Measurements from ENCODE around the gene BANK1.

The BANK1 gene

DNA sequence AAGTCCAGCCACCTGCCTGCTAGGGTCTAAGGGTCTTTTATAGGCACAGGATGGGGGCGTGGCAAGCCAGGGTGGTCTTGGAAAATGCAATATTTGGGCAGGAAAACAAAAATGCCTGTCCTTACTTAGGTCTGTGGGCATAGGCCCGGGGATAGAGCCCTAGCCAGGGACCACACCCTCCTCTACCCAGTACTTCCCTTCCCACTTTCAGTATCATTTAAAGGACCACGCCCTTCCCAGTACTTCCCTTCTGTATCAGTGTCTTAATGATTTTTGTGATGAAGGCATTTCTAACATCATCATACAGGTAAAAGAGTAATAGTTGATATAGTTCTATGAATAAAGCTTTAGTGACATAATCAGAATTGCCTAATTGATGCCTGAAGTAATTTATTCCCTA is 11.4 kb downstream of the BANK1 start:
- no peak for DNase-seq (ENCODE audit: low read depth, low spot score)
- no peak overlapping the region for H3K4me3 ChIP-seq (ENCODE audit: low read length)

DNA sequence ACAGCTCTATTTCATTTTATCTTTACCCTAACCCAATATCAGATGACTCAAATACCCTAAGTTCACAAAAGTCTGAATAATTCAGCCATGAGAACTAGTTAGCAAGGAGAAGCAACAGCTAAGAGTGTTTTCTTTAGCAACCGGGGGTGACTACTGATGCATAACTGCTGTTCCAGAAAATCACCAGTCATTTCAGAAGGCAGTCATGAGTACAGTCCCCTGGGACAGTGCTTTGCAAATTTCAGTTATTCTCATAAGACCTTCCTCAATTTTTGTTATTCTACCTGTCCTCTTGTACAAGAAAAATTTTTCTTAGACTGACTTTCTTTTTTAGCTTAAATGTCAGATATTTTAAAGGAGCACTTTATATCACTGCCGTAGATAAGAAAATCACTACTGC is 16.4 kb downstream of the BANK1 start:
- H3K4me3 ChIP-seq (ENCODE audit: low read length), result no peak overlapping the region
- DNase-seq (ENCODE audit: low read depth, low spot score), result no peak

DNA sequence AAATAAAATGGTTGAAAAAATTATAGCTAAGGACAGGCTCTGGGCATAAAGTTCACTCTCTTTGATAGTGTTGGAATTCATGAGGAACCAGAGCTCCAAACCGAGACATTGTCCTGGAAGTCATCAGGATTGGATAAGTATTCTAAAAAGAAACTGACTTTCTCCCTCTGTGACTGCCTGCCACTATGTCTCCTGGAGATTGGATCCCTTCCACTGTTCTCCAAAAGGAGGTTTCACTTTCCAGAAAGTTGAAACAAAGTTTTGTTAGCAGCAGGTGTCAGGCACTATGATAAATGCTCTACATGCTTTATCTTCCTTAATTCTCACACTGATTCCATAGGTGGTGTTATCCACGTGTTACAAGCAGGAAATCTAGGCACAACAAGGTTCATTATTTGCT is 16.8 kb downstream of the BANK1 start:
- H3K4me3 ChIP-seq (ENCODE audit: low read length), result no peak overlapping the region

DNA sequence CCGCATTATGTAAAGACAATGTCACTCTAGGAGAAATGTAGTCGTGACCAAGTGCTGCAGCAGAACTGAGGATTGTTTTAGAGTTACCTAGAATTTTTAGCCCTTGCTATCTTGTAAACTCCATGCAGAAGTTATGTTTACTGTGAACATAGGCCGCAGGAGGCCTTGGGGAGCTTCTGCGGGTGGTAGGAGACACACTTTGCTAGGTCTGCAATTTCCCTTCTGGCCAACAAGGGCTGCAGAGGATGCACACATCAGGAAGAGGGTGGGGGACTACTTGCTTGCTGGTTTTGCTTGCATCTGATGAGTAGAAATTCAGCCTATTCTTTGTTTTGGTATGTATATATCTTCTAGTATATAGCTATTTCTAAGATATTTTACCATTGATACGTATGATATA is 23.1 kb downstream of the BANK1 start:
- no peak for DNase-seq (ENCODE audit: low read depth, low spot score)

More for the DNA sequence above, 16.8 kb downstream of the BANK1 start:
- no peak for DNase-seq (ENCODE audit: low read depth, low spot score)

DNA sequence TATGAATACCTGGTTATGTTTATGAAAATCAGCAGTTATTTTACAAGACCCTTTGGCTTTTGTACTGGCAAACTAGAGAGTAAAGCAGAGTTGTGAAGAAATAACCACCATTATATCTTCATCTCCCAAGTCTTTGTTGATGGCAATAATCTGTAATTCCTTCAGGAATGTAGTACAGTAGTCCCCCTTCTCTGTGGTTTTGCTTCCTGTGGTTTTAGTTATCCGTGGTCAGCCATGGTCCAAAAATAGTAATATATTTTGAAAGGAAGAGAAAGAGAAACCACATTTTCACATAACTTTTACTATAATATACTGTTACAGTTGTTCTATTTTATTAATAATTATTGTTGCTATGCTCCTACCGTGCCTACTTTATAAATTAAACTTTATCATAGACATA is 27.8 kb downstream of the BANK1 start:
- H3K4me3 ChIP-seq (ENCODE audit: low read length), result no peak overlapping the region
- no peak for DNase-seq (ENCODE audit: low read depth, low spot score)

More for the DNA sequence above, 23.1 kb downstream of the BANK1 start:
- no peak overlapping the region for H3K4me3 ChIP-seq (ENCODE audit: low read length)

DNA sequence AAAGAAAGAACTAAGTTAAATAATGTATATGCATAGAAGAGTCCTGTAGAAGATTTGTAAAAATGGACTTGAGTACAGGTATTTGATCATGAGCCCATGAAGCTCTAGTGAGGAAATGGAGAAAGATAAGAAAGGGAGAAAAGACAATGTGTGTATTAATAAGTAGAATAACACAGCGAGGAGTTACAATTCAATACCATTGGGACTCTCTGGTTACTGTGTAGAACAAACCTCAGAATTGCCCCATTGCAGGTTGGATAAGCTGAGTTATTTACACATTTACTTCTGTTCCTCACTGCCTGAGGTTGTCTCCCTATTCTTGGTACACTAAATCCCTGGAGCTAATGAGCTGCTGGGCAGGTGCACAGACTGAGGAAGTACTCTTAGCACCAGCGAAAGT is 33.3 kb downstream of the BANK1 start:
- no peak overlapping the region for H3K4me3 ChIP-seq (ENCODE audit: low read length)
- no peak for DNase-seq (ENCODE audit: low read depth, low spot score)

DNA sequence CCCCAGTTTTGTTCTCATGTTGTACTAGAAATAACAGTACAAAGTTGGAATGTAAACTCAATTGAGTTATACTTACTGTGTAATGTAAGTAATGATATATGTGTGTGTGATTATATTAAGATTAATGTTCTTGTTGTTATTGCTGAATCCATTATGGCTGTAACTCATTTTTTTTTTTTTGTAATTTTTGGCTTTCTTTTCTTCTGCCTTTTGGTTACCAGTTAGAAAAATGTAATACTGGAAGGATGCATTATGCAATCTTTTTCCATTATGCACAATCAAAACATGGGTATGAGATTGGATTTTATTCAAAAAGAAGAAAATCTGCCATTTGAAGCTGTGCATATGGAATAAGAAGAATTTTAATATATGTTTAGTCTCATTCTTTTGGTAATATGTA is 34.0 kb downstream of the BANK1 start:
- no peak for DNase-seq (ENCODE audit: low read depth, low spot score)
- H3K4me3 ChIP-seq (ENCODE audit: low read length), result no peak overlapping the region

DNA sequence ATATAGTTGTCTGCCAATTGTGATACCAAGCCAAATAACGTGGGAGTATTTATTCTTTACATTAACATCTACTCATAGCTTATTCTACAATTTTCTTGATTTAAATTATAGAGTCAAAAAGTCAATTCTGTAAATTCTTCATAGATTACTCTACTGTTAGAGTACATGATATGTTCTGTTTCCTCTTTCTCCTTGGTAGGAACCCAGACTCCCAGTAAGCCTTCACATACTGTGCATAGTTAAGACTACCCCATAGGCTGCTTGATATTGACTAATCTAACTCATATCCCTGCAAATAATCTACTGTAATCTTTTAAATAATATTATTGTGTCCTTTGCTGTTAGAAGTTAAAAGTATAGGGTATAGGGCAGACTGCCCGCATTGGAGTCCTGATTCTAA is 35.4 kb downstream of the BANK1 start:
- H3K4me3 ChIP-seq (ENCODE audit: low read length), result no peak overlapping the region
- no peak for DNase-seq (ENCODE audit: low read depth, low spot score)

DNA sequence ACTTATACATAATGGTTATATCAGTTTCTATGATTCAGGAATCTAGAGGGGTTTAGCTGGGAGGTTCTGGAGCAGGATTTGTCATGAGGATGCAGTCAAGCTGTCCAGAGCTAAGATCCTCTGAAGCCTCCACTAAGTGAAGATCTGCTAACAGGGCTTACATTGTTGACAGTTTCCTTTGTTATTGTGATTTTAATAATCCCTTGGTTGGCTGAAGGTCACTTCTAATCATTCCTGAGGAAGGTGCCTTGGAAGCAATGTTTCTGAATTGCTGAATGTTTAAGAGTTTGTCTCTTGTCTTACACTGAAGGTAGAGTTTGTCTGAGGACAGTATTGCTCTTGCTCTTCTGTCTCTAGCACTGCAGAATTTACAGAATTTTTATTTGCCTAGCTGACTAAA is 41.3 kb downstream of the BANK1 start:
- no peak for DNase-seq (ENCODE audit: low read depth, low spot score)
- no peak overlapping the region for H3K4me3 ChIP-seq (ENCODE audit: low read length)

DNA sequence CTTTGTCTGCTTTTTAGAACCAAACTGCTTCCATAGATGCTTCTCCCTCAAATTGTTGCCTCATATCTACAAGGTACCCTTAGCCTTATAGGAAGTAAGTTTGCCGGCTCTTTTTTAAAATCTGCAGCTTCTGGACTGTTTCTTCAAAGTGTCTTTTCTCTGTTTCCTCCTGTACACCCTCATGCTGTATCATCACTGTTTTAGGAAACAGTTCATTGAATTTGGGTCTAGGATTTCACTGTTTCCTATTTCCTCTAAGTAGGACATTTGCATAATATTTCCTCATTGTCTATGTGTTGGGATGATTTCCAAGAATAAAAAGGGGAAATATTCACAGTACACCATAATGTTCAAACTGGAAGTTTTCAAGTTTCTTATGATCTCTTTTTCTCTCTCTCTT is 43.0 kb downstream of the BANK1 start:
- no peak overlapping the region for H3K4me3 ChIP-seq (ENCODE audit: low read length)
- DNase-seq (ENCODE audit: low read depth, low spot score), result no peak

DNA sequence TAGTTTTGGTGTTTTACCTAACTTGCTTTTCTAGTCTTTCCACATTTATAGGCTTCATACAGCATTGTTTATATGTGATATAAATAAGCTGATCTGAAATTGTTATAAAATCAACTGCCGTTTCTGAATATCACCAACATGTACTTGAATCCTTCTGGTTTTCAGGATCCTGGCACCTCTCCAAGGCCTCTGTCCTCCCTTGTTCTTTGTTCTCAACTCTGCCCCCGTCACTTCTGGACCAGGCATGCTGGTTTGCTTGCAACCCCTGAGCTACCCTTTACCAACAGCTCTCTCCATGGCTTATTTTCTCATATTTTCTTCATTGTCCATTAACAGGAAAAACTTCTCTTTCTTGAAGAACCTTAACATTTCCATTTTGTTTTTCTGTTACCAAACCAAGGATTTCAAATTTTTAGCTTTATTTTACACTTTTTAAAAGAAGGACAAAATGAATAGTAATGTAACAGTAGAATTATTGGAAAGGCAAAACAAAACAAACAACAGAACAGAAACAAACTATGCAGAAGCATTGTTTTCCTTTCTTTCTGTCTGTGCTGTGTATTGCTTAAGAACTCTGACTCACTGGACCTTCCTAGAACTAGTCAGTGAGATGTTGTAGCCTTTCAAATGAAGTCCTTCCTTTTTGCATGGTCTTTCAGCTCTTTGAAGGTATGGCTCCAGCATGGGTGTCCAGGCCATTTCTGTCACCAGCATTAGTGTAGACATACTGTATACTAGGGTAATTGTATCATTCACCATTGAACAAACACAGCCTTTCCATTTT is 44.8 kb downstream of the BANK1 start:
- no peak for DNase-seq (ENCODE audit: low read depth, low spot score)
- no peak overlapping the region for H3K4me3 ChIP-seq (ENCODE audit: low read length)

DNA sequence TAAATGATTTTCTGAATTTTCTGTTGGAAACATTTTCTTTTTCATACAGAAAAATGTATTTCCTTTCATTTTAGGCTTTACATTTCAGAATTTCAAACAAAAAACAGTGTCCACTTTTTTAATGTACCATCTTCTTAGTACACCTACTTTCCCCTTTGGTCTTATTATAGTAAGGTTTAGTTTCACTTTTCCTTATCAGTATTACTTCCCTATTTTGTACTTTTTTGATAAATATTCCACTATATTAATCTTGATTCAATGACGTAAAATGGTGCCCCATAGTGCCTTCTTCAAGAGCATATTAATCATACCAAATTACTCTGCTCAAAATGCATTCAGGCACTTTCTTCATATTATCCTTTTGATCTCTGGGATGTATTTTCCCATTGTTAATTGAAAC is 52.5 kb downstream of the BANK1 start:
- DNase-seq (ENCODE audit: low read depth, low spot score), result no peak
- H3K4me3 ChIP-seq (ENCODE audit: low read length), result no peak overlapping the region

DNA sequence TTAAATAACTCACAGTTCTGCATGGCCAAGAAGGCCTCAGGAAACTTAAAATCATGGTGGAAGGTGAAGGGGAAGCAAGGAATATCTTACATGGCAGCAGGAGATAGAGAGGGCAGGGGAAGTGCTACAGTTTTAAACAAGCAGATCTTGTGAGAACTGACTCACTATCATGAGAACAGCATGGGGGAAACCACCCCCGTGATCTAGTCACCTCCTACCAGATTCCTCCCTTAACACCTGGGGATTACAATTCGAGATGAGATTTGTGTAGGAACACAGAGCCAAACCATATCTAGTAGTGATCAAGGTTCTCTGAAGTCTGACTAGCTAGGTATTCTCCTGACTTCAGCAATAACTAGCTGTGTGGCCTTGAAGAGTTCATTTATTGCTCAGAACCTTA is 56.0 kb downstream of the BANK1 start:
- H3K4me3 ChIP-seq (ENCODE audit: low read length), result no peak overlapping the region
- no peak for DNase-seq (ENCODE audit: low read depth, low spot score)

DNA sequence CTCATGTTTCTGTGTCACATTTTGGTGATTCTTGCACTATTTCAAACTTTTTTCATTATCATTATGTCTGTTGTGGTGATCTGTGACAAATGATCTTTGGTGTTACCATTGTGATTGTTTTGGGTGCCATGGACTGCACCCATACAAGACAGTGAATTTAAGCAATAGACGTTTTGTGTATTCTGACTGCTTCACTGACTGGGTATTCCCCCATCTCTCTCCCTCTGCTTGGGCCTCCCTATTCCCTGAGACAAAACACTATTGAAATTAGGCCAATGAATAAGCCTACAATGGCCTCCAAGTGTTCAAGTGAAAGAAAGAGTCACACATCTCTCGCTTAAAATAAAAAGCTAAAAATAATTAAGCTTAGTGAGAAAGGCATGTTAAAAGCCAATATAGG is 60.2 kb downstream of the BANK1 start:
- H3K4me3 ChIP-seq (ENCODE audit: low read length), result no peak overlapping the region
- DNase-seq (ENCODE audit: low read depth, low spot score), result no peak

DNA sequence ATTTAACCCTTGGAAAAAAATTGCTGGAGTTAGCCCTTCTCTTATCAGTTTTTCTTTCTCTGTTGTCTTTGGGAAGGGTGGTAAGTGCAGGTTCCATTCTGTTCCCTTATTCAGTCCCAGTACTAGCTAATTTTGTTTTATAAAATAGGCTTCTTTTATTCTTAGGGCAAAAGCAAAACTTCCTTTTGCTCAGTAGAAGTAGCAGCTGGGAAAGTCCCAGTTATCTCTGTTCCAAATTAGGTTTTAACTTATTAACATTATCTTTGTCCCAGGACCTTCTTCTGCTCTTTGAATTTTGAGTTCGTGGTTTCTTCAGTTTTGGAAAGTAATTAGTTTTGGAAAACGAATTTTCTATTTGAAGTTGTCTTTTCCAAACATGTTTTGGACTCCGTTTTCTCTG is 61.1 kb downstream of the BANK1 start:
- no peak overlapping the region for H3K4me3 ChIP-seq (ENCODE audit: low read length)
- no peak for DNase-seq (ENCODE audit: low read depth, low spot score)

DNA sequence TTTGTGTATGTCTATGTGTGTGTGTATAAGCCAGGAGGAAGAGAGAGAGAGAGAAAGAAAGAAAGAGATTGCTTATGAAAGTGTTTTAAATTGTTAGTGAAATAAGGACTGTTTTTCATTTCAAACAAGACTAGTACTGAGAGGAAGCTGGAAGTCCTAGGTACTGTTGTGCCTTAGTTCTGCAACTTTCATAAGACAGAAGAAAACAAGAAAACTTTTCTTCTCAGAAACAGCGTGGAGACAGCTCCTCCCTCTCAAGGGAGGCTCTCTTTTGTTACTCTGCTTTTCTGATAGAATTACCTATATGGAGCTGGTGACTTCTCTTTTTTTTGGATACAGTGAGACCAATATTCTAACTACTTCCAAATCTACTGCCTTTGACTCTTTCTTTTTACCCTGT is 62.5 kb downstream of the BANK1 start:
- DNase-seq (ENCODE audit: low read depth, low spot score), result no peak
- H3K4me3 ChIP-seq (ENCODE audit: low read length), result no peak overlapping the region

DNA sequence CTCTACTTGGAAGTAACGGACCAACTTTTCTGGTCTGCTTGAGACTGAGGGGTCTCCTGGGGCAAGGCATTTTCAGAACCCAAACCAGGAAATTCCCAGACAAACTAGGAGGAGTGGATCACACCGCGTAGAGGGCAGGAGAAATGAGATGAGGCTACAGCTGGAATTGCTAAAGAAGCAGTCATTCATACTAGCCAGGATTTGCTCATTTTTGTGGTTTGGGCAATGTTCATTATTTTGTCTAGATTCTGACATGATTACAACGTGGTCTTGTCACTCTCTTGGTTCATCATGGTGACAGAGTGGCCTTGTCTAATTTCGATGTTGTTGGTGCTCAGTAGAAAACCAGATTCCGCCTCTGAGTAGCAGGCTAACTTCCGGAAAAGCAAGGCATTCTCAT is 63.2 kb downstream of the BANK1 start:
- DNase-seq (ENCODE audit: low read depth, low spot score), result no peak
- H3K4me3 ChIP-seq (ENCODE audit: low read length), result no peak overlapping the region

DNA sequence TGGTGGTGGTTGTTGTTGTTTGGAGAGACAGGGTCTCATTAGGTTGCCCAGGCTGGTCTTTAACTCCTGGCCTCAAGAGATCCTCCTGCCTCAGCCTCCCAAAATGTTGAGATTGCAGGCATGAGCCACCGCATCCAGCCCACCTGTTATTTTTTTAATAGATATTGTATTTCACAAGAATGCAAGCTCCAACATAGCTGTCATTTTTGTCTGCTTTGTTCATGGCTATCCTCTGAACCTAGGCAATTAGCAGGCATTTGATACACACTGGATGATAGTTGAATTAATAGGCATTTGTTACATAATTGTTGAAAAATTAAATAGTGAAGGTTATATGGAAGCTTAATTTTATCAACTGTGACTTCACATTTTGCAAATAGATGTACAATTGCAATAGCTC is 64.7 kb downstream of the BANK1 start:
- no peak overlapping the region for H3K4me3 ChIP-seq (ENCODE audit: low read length)
- no peak for DNase-seq (ENCODE audit: low read depth, low spot score)

DNA sequence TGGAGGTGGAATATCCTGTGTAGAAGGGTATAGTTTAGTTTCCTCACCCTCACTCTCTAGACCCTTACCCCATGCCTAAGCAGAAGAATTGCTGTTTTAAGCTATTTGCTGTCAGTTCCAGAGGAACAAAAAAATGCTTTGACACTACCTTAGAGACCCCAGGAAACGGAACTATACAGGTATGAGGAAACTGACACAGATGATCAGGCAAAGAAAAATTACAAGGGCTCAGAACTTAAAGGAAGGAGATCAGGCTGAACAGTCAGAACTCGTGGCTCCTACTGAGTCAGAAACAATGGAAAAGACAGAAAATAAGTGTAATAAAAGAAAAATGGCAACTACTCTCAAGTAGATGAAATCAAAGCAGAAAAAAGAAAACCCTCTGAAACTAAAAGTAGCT is 65.6 kb downstream of the BANK1 start:
- DNase-seq (ENCODE audit: low read depth, low spot score), result no peak
- no peak overlapping the region for H3K4me3 ChIP-seq (ENCODE audit: low read length)

DNA sequence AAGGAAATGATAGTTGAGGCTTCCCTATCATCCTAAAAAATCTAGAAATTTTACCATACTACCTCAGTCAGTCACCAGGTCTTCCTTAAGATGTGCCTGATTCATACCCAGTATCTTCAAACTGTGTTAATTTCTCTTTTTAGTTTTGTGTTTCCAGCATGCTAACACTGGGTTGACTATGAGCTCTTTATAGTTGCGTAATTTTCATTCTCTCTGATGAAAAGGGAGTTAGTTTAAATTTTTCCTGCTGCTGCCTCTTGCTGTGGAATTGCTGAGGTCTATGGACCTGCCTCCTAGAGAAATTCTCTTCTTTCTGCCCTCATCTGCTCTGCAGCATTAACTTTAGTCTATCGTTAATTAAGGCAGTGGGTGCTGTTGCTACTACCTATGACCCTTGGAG is 66.6 kb downstream of the BANK1 start:
- H3K4me3 ChIP-seq (ENCODE audit: low read length), result no peak overlapping the region
- DNase-seq (ENCODE audit: low read depth, low spot score), result no peak

DNA sequence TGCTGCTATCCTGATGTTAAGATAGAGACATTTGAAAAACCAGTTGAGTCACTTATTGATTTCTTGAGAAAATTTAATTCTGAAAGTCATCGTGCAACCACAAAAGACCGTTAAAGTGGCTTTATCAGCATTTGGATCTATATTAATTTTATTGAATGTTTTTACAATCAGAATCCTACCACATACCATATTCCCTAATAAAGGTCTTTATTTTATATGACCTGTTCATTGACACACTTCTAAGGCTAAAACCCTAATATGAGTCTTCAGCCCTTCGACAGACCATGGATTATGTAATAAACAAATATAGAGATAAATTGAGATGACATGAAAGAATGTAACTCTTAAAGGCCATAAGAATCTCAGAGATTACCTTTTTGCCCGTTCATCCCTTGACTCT is 68.1 kb downstream of the BANK1 start:
- no peak for DNase-seq (ENCODE audit: low read depth, low spot score)
- no peak overlapping the region for H3K4me3 ChIP-seq (ENCODE audit: low read length)

DNA sequence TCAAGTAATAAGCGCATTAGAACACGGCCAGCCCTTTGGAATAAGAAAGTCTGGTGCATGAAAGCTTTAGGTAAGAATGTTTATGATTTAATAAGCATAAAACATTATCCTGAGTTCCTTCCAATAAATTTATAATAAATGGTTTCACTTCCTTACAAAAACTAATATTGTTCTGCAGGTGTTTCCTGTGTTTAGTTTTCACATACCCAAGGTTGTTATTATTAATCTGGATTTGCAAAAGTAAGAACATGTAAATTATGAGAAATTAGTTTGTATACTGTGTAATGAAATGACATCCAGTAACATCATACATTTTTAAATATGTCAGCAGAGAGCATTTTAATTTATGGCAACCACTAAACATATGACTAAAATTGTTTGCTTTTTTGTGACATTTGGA is 72.1 kb downstream of the BANK1 start:
- DNase-seq (ENCODE audit: low read depth, low spot score), result no peak
- H3K4me3 ChIP-seq (ENCODE audit: low read length), result no peak overlapping the region

Measured in Jurkat, Clone E6-1 (cell line).